ENCODE results near the gene HMCN1.

The HMCN1 gene

DNA sequence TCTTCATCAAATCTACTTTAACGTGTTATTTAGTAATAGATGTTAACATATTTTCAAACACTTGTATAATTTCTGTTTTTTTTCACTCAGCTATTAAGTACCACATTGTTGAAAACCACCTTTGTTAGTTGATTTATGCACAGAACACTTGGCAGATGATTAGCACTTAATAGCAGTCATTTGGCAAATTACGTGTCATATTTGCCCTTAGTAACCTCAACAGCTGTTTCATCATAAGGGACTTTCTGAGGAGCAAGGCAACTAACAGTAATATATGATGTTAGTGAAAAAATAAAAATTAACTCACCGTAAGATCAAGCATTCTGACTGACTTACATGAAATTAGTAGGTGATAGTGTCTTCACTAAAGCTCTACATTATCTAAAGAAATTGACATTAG lies 186.4 kb downstream of the HMCN1 start:
- DNase-seq, result peak in 1 of 3 donors; percentile 0

DNA sequence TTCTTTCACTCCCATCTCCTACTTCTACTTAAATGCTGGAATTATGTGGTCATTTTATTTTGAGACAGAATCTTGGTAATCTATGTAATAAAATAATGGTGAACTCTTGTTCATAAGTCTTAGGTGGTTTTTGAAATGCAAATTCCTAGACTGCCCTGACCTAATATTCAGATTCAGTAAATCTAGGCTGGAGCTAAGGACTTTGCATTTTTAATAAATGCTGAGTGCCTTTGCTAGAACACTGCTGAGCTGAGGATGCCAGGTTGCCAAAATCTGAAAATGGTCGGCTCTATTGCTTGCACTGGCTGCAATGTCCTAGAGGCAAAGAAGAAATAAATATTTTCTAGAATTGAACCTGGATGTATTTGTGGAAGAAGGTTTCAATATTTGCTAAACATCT lies 187.4 kb downstream of the HMCN1 start:
- DNase-seq, result no peak

DNA sequence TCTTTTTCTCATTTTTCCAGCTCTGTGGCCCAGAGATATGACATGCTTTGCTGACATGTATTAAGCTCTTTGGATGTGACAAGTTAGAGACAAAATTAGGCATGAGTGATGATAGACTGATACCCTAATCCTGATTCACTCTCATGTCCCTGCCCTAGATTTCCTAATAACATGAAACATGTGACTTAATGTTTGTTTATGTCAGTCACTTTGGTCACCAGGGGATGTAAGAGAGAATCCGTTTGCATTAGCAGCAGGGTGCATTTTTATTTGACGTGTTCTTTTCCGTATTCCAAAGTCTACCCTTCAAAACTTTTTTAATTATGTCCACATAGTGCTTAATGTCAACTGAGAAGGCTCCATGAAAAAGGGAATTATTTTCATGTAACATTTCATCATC lies 192.4 kb downstream of the HMCN1 start:
- DNase-seq, result no peak

DNA sequence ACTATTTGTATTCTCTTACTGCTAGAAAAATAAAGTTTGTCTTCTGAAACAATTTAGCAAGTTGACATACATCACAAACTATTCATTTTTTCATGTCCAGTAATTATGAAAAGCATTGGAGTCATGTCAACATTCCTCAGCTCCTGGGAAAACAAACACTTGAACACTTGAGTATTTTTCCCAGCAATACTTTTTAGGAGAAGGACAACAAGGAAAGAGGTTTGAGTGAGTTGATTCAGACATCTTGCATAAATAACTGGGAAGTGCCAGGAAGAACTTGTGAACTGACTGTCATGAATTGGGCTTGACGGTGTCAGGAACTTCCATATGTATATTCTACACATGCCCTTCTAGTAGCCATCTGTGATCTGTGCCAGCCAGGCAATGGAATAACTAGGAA lies 195.6 kb downstream of the HMCN1 start:
- no peak for DNase-seq

DNA sequence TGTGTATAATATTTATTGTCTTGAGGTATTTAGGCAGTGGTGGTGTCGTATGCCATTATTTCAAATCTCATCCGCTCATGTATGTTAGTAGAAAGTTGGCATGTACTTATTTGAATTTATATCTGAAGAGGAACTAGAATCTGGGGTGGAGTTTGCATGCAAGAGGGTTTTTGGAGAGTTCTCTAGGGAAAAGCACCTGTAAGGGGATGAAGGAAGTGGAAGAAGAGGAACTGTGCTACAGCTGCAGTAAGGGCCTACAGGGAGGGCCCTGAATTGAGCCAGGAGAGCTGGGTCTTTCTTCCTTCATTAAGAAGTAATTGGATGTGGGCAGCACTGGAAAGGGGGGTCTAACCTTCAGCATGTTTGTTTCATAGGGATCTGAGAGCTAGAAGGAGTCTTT lies 197.2 kb downstream of the HMCN1 start:
- no peak for DNase-seq

DNA sequence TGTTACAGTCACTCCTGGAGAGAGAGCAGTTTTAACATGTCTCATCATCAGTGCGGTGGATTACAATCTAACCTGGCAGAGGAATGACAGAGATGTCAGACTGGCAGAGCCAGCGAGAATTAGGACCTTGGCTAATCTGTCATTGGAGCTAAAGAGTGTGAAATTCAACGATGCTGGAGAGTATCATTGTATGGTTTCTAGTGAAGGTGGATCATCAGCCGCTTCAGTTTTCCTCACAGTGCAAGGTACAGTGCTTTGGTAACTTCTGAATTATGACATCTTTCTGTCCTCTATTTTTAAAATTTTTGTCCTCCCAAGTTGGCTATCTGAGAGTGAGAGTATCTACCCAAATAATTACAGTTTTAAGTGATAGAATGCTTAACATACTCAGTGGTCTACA lies 199.4 kb downstream of the HMCN1 start:
- no peak for DNase-seq

DNA sequence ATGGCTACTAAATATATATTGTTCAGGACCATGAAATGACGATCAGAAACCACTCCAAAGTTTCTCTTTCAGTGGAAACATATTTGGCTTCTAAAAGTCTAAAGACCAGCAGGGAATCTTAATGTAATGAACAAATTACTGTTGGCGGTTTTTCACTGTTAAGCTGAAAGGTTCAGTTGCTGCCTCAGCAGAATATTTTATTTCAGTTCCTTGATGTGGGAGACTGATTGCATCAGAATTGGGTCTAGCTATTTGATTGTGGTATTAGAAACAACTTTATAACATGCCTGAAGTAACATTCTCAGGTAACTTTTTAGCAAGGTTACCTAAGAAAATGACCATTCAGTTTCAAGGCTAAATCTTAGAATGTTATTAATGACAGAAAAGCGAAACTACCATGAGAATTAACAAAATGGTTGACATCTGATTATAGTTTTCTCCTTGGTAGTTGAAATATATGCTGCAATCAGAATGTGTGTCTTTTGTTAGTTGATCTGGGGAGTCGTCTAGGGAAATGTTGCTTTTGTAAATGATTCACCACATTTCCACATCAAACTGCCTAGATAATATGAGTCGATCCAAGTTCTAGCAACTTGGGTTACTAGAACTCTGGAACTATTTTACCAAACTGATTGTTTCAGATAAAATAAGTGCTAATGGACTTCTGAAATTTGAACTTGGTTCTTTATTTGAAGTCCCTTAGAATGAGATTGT lies 200.4 kb downstream of the HMCN1 start:
- DNase-seq, result no peak

DNA sequence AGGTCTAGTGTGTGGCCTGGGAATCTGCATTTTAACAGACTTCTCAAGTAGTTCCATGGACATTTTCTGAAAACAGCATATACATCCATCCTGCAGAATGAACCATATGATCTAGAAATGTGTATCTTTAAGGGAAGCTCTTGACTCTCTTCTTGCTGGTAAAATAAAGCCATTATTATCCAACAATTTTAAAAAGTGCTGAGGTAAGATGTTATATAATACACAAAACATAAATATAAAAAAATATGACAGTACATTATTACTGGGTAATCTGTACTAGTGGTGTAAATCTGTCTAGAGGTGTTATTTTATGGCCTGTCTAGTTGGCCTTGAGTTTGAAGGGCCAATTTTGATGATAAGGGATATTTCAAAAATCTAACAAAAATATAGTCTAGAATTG lies 201.2 kb downstream of the HMCN1 start:
- DNase-seq, result no peak

DNA sequence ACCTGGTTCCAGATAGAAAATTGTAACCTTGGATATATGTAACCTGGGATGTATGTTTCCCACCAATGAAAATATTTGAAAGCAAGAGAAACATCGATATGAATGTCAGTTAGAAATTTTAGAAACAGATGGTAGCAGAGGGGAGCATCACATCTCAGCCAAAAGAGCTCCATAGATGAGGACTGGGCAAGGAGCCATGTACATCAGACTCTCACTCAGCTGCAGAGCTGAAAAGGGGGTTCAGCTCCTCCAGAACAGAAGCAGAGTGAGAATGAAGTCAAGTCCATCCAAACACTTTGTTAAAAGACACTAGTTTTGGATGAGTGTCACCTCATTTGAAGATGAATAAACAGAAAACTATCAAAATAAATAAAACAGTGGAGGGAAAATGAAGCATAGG lies 202.4 kb downstream of the HMCN1 start:
- DNase-seq, result no peak

DNA sequence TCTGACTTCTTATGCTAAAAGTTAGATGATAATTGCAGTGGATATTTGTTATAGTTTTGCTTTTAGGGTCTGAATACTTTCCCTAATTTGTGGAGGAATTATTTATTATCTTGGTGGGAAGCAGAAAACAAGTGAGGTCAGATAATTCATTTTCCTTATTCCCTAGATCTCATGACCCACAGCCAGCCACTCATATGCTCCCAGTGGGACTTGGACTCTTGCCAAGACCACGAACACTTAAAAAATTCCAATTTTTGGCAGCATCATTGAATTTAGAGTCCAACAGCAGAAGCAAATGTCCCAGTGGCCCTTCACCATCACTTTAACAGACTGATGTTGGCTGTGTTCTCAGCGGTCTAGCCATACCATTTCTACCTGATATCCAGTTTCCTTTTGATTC lies 204.2 kb downstream of the HMCN1 start:
- no peak for DNase-seq

DNA sequence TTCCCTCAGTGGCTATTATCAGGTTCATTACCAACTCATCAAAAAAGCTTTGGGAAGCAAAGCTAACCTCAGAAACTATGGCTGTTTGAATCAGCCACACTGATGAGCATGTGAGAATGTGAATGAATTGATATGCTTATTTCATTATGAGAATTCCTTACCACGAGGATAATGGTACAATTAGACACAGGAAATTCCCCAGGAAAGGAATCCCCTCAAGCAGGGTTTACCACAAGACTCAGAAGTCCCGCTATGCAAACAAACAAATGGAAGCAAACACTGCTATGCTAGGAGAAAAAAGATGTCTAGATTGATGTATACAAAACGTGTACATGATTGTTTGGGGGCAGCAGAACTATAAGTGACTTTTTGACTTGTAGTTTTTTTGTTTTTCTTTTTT lies 205.0 kb downstream of the HMCN1 start:
- DNase-seq, result no peak

DNA sequence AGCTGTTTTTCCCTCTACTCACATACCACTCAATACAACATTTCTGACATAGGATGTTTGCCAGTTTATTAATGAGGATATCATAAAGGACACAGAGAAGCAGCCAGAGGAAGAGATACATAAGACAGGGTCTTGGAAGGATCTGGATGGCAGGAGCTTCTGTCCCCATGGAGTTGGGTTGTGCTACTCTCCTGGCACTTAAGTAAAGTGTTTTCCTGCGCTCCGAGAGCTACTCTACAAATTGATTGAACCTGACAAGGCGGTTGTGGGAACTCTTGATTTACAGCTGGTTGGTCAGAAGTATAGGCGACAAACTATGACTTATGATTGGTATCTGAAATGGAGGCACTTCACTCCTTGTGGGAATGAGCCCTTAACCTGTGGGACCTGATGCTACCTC lies 208.8 kb downstream of the HMCN1 start:
- DNase-seq, result no peak

DNA sequence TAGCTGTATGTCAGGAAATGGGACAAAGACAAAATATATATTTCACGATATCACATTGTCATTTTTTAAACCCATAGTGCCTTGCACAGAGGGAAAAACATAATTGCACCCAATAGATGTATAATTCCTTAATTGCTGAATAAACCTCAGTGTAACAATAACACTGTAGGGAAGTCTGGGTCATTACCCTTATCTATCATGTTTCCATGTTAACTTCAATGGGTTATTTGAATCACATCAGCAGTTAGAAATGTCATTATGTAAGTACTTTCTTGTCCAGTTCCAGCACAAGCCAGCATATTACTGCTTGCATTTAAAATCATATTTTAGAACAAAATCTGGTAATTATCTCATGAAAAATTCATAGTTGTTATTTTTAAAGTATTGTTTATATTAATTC lies 222.7 kb downstream of the HMCN1 start:
- no peak for DNase-seq

DNA sequence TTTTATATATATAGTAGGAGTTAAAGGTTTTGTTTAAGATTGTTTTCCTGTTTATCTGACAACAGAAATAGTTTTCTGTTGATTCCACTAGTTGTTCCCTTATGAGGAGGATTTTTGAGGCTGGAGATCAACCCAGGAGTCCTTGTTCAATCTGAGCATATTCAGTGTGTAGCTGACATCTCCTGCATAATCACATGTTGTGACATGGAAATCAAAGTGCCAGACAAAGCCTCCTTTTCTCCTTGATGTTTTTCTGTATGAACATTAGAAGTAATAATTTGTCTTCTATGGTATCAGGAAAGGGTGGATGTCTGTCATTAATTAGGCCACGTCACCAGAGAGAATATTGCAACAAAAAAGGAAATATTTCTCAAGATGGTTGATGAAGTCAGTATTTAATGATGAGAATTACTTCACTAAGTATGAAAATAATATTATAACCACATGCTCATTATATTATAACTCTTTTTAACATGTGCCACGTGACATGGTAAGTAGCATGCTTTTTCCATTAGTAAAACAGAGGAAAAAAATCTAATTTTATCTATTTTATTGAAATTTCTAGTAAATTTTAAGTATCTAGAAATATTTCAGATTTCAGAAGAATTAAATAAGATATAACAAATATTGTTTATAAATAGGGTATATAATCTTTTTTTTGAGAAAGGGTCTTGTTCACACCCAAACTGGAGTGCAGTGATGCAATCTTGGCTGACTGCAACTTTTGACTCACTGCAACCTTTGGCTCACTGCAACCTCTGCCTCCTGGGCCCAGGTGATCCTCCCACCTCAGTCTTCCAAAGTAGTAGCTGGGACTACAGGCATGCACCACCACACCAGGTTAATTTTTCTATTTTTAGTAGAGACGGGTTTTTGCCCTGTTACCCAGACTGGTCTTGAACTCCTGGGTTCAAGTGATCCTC lies 223.5 kb downstream of the HMCN1 start:
- DNase-seq, result no peak

DNA sequence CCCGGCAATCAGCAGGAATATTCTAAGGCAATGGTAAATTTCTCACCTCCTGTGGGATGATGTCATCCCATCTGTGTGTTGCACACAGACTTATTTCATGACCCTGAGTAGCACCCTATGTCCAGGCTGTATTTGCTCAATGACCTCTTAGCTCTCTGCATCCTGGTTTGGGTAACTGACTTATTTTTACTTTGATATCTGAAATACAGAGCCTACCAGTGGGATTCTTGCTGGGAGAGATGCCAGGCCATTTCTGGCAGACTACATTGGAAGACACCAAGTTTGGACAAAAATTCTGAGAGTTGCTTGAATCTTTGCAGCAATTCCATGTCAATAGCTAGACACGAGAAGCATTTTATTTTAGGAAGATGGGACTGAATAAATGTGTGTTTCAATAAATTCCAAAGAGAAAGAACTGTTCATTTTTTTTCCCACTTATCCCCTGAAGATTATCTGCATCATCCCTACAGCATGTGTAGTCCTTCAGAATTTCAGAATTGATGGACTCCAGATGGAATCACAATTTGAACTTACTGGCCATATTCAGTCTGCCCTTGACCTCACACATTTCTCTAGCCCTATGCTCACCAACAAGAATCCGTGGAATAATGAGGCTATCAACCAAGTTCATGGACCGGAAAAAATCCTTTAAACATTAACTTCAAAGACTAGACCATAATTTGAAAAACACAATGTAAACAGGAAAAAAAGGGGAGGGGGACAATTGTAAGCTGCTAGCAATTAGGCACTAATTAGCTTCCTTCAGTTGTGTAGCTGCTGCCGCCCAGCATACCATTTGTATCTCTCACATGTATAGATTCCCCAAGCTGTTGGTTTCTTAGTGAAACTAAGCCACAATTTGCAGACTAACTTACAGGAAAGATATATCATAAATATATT lies 226.5 kb downstream of the HMCN1 start:
- no peak for DNase-seq

DNA sequence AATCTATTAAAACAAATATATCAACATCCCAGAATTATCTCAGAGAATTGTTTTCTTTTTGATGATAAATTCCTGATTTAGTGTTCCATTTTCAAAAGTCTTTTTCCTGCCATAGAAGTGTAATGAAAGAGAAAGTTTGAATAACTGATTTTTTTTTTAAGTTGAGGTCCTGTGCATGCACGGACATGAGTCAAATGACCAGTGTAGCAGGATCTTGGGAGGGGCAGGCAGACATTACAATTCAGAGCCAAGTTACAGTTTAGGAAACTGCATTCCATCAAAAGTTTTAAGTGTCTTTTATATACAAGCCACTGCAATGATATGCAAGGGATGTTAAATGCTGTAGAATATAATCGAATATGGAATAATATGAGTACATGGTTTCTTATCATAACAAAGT lies 227.5 kb downstream of the HMCN1 start:
- no peak for DNase-seq

DNA sequence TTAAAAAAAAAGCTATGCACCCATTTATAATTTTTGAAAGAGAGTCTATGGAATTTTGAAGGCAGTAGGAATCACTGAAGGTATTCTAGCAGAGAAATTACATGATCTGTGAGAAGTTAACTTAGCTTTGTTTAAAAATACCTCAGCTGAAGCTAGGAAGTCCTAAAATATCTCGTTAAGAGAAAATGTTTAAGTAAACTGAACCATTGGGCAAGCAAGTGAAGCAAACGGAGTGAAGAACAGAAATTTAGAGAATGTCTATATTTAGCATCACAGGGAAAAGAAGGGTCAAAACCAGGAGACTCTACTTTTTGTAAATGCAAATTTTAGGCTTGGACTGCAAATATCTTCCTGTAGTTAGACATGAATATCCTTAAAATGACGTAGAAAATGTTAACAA lies 230.8 kb downstream of the HMCN1 start:
- DNase-seq, result no peak

DNA sequence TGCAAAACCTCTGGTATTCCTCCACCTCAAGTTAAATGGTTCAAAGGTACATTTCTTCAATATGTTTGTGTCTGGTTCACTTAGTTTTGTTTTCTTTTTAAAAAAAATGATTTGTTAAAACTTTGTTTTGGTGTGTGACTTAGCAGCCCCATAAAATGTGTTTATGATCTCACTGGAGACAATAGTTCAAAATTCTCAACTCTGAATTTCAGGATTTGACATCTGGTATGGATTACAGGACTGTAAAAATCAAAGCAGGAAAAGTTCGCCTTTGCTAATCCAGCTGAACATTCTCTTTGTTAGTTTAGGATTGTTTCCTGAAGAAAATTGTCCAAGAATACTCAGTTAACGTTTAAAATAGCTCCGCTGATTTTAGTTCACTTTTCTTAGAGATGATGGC lies 231.7 kb downstream of the HMCN1 start:
- DNase-seq, result no peak

DNA sequence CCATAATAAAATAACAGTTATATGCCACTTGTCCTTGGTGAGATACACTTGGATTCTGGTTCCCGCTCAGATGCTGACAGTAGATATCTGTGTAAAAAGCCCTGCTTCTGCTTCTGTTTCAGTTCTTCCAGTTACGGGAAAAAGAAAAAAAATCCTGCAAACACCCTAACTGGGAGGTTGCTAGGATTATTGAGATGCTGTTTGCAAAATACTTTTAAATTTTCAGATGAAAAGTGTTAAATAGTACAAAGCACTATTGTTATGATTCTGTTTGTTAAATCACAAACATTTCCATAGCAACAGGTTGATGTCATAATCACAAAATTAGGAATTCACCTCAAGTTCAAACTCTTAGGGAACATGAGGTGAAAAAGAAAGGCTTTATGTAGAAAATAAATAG lies 232.3 kb downstream of the HMCN1 start:
- DNase-seq, result no peak

DNA sequence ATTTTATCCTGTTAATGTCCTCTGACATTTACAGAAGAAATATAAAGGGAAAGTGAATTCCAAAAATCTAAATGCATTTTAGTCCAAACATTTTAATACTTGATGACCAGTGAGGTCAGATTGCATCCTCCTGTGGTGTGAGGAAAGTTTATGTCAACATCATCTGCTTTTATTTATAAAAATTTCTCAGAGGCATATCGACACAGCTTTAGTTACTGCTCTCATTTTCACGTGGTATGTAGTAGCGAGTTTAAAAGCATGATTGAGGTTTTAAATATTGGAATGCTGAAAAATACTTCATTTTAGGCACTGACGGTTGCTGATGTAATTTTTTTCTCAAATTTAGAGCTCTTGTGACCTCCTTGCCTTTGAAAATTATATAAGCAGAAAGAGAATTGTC lies 234.8 kb downstream of the HMCN1 start:
- no peak for DNase-seq

DNA sequence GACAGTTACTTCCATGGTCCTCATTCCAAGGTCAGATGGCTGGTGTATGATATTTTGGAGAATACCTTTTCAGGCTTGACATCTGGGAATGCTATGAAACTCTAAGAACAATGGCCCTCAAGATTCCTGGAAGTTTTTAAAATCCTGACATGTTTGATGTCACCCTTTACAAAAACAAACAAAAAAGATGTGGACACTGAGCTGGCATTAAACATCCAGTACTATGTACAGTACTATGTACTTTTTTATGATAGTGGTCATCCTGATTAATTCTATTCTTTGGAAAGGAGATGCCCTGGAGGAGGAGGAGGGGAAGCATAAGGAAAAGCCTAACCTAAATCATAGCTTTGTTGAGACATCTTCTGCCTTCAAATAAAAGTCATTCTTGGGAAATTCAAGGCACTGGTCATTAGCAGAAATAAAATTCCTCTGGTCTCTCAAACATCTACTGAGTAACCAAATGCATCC lies 235.4 kb downstream of the HMCN1 start:
- no peak for DNase-seq

DNA sequence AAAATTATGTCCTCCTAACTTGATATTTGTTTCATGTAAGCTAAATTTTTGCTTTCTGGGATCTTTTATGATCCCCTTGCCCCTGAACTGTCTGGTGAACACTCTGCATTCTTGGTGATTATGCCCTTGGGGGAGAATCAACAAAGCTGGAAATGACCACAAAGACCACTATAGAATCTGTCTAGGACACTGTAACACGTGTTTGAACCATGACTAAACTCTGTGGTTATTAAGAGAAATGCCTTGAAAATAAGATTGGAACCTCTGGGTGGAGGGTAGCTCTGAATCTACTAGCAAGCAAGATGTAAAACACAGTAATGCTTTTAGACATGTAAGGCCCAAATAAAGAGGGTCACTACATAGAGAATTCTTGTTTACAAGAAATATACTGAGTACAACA lies 237.5 kb downstream of the HMCN1 start:
- no peak for DNase-seq
